GM21381 (cell line): ENCODE results near the gene RACGAP1.
"Not testable (repeated sequence)": the region's sequence is repeated elsewhere in the genome, so short reads cannot be mapped to it uniquely, and the experiment has no call there.

Source experiments
- ATAC-seq: cut with Tn5 transposase; IDR thresholded peaks from one replicate; pipeline ENCODE4 v1.9.1; 2021; ENCODE audit warnings: mild to moderate bottlenecking, moderate library complexity; ENCODE audit not compliant: unreplicated experiment

The RACGAP1 gene

GRCh38 chr12:50032515-50032853, 7.2 kb upstream of the RACGAP1 start:
- no peak for ATAC-seq

- ATAC-seq: not testable (repeated sequence)
Measured at GRCh38 chr12:50030449-50030848, 5.2 kb upstream of the RACGAP1 start.

- ATAC-seq: no peak
Measured at GRCh38 chr12:50026691-50027090, 1.4 kb upstream of the RACGAP1 start.

- ATAC-seq: peak; percentile 21
Measured at GRCh38 chr12:50024805-50025186, 498 bp downstream of the RACGAP1 start.

GRCh38 chr12:50024227-50024626, 1.1 kb downstream of the RACGAP1 start:
- ATAC-seq: no peak

- no peak for ATAC-seq
Measured at GRCh38 chr12:50022903-50023302, 2.4 kb downstream of the RACGAP1 start.

GRCh38 chr12:50021031-50021430, 4.3 kb downstream of the RACGAP1 start:
- no peak for ATAC-seq

GRCh38 chr12:50019524-50019923, 5.8 kb downstream of the RACGAP1 start:
- no peak for ATAC-seq

- ATAC-seq: no peak
Measured at GRCh38 chr12:50018968-50019367, 6.3 kb downstream of the RACGAP1 start.

- ATAC-seq: no peak
Measured at GRCh38 chr12:50018154-50018553, 7.1 kb downstream of the RACGAP1 start.

GRCh38 chr12:50017641-50018040, 7.7 kb downstream of the RACGAP1 start:
- ATAC-seq: no peak

- no peak for ATAC-seq
Measured at GRCh38 chr12:50016501-50017475, 8.5 kb downstream of the RACGAP1 start.

GRCh38 chr12:50014342-50014741, 11.0 kb downstream of the RACGAP1 start:
- no peak for ATAC-seq

- no peak for ATAC-seq
Measured at GRCh38 chr12:50013361-50014147, 11.7 kb downstream of the RACGAP1 start.

GRCh38 chr12:50006754-50007442, 18.4 kb downstream of the RACGAP1 start:
- no peak for ATAC-seq

- no peak for ATAC-seq
Measured at GRCh38 chr12:50006280-50006679, 19.0 kb downstream of the RACGAP1 start.

- no peak for ATAC-seq
Measured at GRCh38 chr12:50005175-50005574, 20.1 kb downstream of the RACGAP1 start.

- ATAC-seq: no peak
Measured at GRCh38 chr12:50004696-50005095, 20.6 kb downstream of the RACGAP1 start.

GRCh38 chr12:50003595-50003994, 21.7 kb downstream of the RACGAP1 start:
- ATAC-seq: no peak

- no peak for ATAC-seq
Measured at GRCh38 chr12:49998453-49998852, 26.8 kb downstream of the RACGAP1 start.

GRCh38 chr12:49990273-49990672, 35.0 kb downstream of the RACGAP1 start:
- ATAC-seq: no peak
